Endothelial cell of umbilical vein (primary cell): ENCODE results near the gene FYN. TPM values are rescaled to one million over a fixed set of nuclear protein-coding genes. Genes with fewer than 3 reads are reported as not detected.

ENCODE experiments used
- BruUV-seq: library from RNA; stranded (reverse); fragments of 400-500 nt; replicated peaks from 2 replicates; lab custom pipeline; 2021; lab: Mats Ljungman, UMichigan
- CTCF ChIA-PET: fragments of 300-600, 350-600 bp; sonication (Branson Sonifier 250); formaldehyde crosslinking; loops from one replicate; lab custom pipeline; 2021; ENCODE audit warnings: antibody characterized with exemption, inconsistent platforms; lab: Charles Lee
- POLR2A ChIA-PET: fragments of 300-600, 350-600 bp; sonication (Branson Sonifier 250); formaldehyde crosslinking; loops from one replicate; lab custom pipeline; 2021; ENCODE audit warnings: antibody characterized with exemption, inconsistent platforms; lab: Charles Lee
- DNase-seq: peaks from one replicate; pipeline ENCODE4 v3.0.0-alpha.2; 2011; ENCODE audit warnings: low read depth, low spot score
- FAIRE-seq: peaks from 2 replicates; lab custom pipeline; 2011; peaks lifted over from hg19 to GRCh38; lab: Jason Lieb, UNC
- H2AFZ ChIP-seq: 2 replicates; pipeline ENCODE4 v1.6.0; 2012; ENCODE audit warnings: low read depth, low read length, control low read depth, inconsistent platforms
- H3K27ac ChIP-seq: 2 replicates; pipeline ENCODE4 v1.5.1; 2011; ENCODE audit warnings: low read depth, mild to moderate bottlenecking, control low read depth, low read length, moderate library complexity; ENCODE audit not compliant: insufficient read depth
- H3K27me3 ChIP-seq, 2 experiments: 2 replicates each; pipeline versions ENCODE4 v1.6.0 to v1.6.1; 2011; ENCODE audit warnings: low read length in 2 of 2, mixed read lengths in 1 of 2; ENCODE audit not compliant: control insufficient read depth in 2 of 2, insufficient read depth in 2 of 2
- H3K36me3 ChIP-seq, 2 experiments: 2 replicates in 1 of 2; 3 replicates in 1 of 2; pipeline ENCODE4 v1.5.1; 2011; ENCODE audit warnings: low read length in 2 of 2, mild to moderate bottlenecking in 1 of 2, moderate library complexity in 1 of 2; ENCODE audit not compliant: control insufficient read depth in 2 of 2, insufficient read depth in 2 of 2; ENCODE audit errors: extremely low read depth in 1 of 2
- H3K4me1 ChIP-seq: 3 replicates; pipeline ENCODE4 v1.5.1; 2011; ENCODE audit warnings: mild to moderate bottlenecking, low read length; ENCODE audit not compliant: control insufficient read depth, insufficient read depth; ENCODE audit errors: extremely low read depth
- H3K4me2 ChIP-seq: 2 replicates; pipeline ENCODE4 v1.6.1; 2011; ENCODE audit warnings: low read length, control low read depth, mixed read lengths; ENCODE audit not compliant: insufficient read depth
- H3K4me3 ChIP-seq, 3 experiments: fragments of 200-600 bp in 1 of 3; sonication (generic), shearing (Covaris generic) in 1 of 3; replicated peaks in 1 of 3; 2 replicates each; pipeline ENCODE4 v1.5.1; 2011 to 2016; ENCODE audit warnings: control low read depth in 3 of 3, low read length in 3 of 3, mild to moderate bottlenecking in 2 of 3, inconsistent platforms in 1 of 3, low read depth in 1 of 3, moderate library complexity in 1 of 3; ENCODE audit not compliant: insufficient read depth in 1 of 3
- H3K79me2 ChIP-seq: 2 replicates; pipeline ENCODE4 v1.6.0; 2012; ENCODE audit warnings: low read length, inconsistent platforms; ENCODE audit not compliant: control insufficient read depth, insufficient read depth
- H3K9ac ChIP-seq: replicated peaks from 2 replicates; pipeline ENCODE3; 2011; ENCODE audit warnings: low read length, control low read depth; ENCODE audit not compliant: insufficient read depth; ENCODE audit errors: extremely low read depth
- H3K9me1 ChIP-seq: replicated peaks from 3 replicates; pipeline ENCODE4 v1.6.0; 2011; ENCODE audit warnings: mild to moderate bottlenecking, low read length; ENCODE audit not compliant: control insufficient read depth, insufficient read depth; ENCODE audit errors: extremely low read depth
- H3K9me3 ChIP-seq: replicated peaks from 2 replicates; pipeline ENCODE4 v1.5.1; 2012; ENCODE audit warnings: low read length, inconsistent platforms; ENCODE audit not compliant: control insufficient read depth, insufficient read depth
- H4K20me1 ChIP-seq: replicated peaks from 2 replicates; pipeline ENCODE3; 2011; ENCODE audit warnings: mild to moderate bottlenecking, low read length; ENCODE audit not compliant: control insufficient read depth, insufficient read depth; ENCODE audit errors: extremely low read depth
- EZH2 ChIP-seq: IDR thresholded peaks from 2 replicates; pipeline ENCODE4 v1.6.1; 2012; ENCODE audit warnings: borderline replicate concordance, low read depth, mild to moderate bottlenecking, moderate library complexity, low read length, inconsistent platforms; ENCODE audit not compliant: severe bottlenecking
- FOS ChIP-seq: IDR thresholded peaks from 2 replicates; pipeline ENCODE4 v1.6.1; 2011; ENCODE audit warnings: mild to moderate bottlenecking, low read length, moderate library complexity, borderline replicate concordance; ENCODE audit not compliant: insufficient read depth
- GATA2 ChIP-seq: IDR thresholded peaks from 2 replicates; pipeline ENCODE4 v1.7.0; 2011; ENCODE audit warnings: low read depth, mild to moderate bottlenecking, moderate library complexity, mixed read lengths, low read length; ENCODE audit not compliant: insufficient read length, insufficient read depth
- JUN ChIP-seq: IDR thresholded peaks from 2 replicates; pipeline ENCODE4 v1.6.1; 2011; ENCODE audit warnings: borderline replicate concordance, low read depth; ENCODE audit not compliant: insufficient read length, insufficient read depth
- MYC ChIP-seq: IDR thresholded peaks from one replicate; pipeline ENCODE4 v1.6.1; 2011; ENCODE audit warnings: mild to moderate bottlenecking, low read depth, low read length
- POLR2A ChIP-seq: IDR thresholded peaks from 2 replicates; pipeline ENCODE4 v1.6.1; 2012; ENCODE audit warnings: low read depth, mild to moderate bottlenecking, control low read depth, low read length
- POLR2AphosphoS5 ChIP-seq: IDR thresholded peaks from 2 replicates; pipeline ENCODE4 v1.6.1; 2012; ENCODE audit warnings: low read depth, mild to moderate bottlenecking, control low read depth, low read length, moderate library complexity; ENCODE audit not compliant: insufficient read depth
- dilution Hi-C: fragments of 300-500 bp; cut with MboI; formaldehyde crosslinking; loops from one replicate; pipeline ENCODE4 v1.15.0; 2019; ENCODE audit warnings: low sequenced_read_pairs; ENCODE audit not compliant: extremely low pct_ligation_motif_present
- intact Hi-C: fragments of 100-400 bp; cut with micrococcal nuclease; formaldehyde crosslinking; loops from one replicate; pipeline ENCODE4 v1.10.0; 2022
- polyA plus RNA-seq, 4 experiments: library from polyadenylated mRNA; depleted of rRNA in 3 of 4; stranded (reverse) in 3 of 4; unstranded in 1 of 4; fragments of >200 nt; gene quantifications; 2 replicates each; pipeline versions ENCODE4 v1.2.1 to v1.2.3, GENCODE V29; 2011 to 2012; ENCODE audit warnings: missing spikeins in 1 of 4
- total RNA-seq: library from RNA; stranded (reverse); gene quantifications from 2 replicates; pipeline ENCODE4 v1.2.3, GENCODE V29; 2021
- TF ChIP-seq, protein P1 (sequence below), 2 donors: IDR thresholded peaks; 1 replicate in 1 of 2; 2 replicates in 1 of 2; pipeline ENCODE4 v1.5.1; 2011; ENCODE audit warnings: low read length in 2 of 2, mild to moderate bottlenecking in 2 of 2, moderate library complexity in 2 of 2, control low read depth in 1 of 2, inconsistent platforms in 1 of 2, low read depth in 1 of 2; ENCODE audit not compliant: insufficient read depth in 1 of 2; ENCODE audit errors: extremely low read depth in 1 of 2
- TF ChIP-seq, protein P2 (sequence below): IDR thresholded peaks from 2 replicates; pipeline ENCODE4 v1.6.1; 2011; ENCODE audit not compliant: insufficient read depth, insufficient read length

The FYN gene
- total and polyA plus RNA-seq, 2 donors (not counting 3 experiments of a cell fraction or from before 2014, with no cell fraction given): 69.0 to 143 TPM

DNA sequence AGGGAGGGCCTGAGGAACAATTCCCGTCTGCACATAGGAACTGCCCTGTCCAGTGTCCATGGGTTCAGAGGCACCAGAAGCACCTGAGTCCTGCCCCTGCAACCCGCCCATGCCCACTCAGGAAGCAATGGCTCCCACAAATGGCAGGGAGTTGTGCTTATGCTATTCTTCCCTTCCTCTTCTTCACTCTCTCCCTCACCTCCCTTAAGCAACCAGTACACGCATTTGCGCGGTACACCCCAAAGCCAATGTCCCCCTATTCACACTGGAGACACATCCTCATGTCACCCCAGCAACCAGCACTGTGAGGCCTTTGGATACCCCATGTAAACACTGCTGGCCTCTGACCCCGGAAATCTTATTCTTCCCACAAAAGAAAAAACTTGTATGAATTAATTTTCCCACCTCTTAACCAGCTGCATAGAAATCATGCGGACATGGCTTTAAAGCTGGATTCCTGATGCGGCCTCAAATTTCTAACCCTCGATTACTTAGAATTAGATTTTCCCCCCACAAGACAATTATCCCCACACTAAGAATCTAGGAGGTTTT, 30.9 kb downstream of the FYN start:
- DNase-seq (no peak), FAIRE-seq (no peak)
- peaks cover 5% of the 10 kb centered on the region for H4K20me1 ChIP-seq
- no peak overlapping the region for H3K9ac ChIP-seq
- H3K4me3 ChIP-seq: no peak overlapping the region
- ChIA-PET POLR2A (interaction anchor here (0.7 to 1.1 kb wide), 2 partner anchors 18 to 36 kb away, joined by 3 to 4 read pairs; no protein-coding TSS in a partner anchor), CTCF (interaction anchor here (0.7 kb wide), 1 partner anchor 79 kb away, joined by 3 read pairs; no protein-coding TSS in a partner anchor)
- H2AFZ ChIP-seq: no peak overlapping the region
- H3K27ac ChIP-seq: no peak overlapping the region
- BruUV-seq: no TSS peak
- H3K9me1 ChIP-seq: no peaks in the 10 kb centered on the region
- no peak overlapping the region for H3K4me2 ChIP-seq
- peaks cover 20% of the 10 kb centered on the region for H3K4me1 ChIP-seq
- peaks cover 6% of the 10 kb centered on the region for H3K79me2 ChIP-seq
- no peaks in the 10 kb centered on the region for H3K36me3 ChIP-seq
- intact Hi-C loops: no loop called here
- H3K27me3 ChIP-seq: no peaks in the 10 kb centered on the region
- H3K9me3 ChIP-seq: no peaks in the 10 kb centered on the region
- dilution Hi-C loops: no loop called here
- TF ChIP-seq JUN (no peak), EZH2 (no peak), POLR2AphosphoS5 (no peak), FOS (no peak), GATA2 (no peak), POLR2A (no peak), MYC (no peak)
- TF ChIP-seq, protein P1, sequence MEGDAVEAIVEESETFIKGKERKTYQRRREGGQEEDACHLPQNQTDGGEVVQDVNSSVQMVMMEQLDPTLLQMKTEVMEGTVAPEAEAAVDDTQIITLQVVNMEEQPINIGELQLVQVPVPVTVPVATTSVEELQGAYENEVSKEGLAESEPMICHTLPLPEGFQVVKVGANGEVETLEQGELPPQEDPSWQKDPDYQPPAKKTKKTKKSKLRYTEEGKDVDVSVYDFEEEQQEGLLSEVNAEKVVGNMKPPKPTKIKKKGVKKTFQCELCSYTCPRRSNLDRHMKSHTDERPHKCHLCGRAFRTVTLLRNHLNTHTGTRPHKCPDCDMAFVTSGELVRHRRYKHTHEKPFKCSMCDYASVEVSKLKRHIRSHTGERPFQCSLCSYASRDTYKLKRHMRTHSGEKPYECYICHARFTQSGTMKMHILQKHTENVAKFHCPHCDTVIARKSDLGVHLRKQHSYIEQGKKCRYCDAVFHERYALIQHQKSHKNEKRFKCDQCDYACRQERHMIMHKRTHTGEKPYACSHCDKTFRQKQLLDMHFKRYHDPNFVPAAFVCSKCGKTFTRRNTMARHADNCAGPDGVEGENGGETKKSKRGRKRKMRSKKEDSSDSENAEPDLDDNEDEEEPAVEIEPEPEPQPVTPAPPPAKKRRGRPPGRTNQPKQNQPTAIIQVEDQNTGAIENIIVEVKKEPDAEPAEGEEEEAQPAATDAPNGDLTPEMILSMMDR (IDR thresholded peaks at IDR 0.05; ENCODE audit: extremely low read depth in 1 of 2, insufficient read depth in 1 of 2, low read depth in 1 of 2, low read length in 2 of 2): no peak
- TF ChIP-seq, protein P2, sequence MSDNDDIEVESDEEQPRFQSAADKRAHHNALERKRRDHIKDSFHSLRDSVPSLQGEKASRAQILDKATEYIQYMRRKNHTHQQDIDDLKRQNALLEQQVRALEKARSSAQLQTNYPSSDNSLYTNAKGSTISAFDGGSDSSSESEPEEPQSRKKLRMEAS: no peak
